Stimulated activated CD8-positive, alpha-beta memory T cell treated with anti-CD3 and anti-CD28 coated beads, Interleukin-7, amount 100 ng/mL, for 48 hours (primary cell): Measurements from ENCODE around the gene SORCS2.

Experiments used
- DNase-seq, 2 donors: peaks; one replicate each; pipeline ENCODE4 v3.0.0-alpha.2; 2020; ENCODE audit warnings: low read depth in 1 of 2; ENCODE audit errors: extremely low read depth in 1 of 2

Gene SORCS2

GRCh38 chr4:7348946-7349900, 156.9 kb downstream of the SORCS2 start:
- DNase-seq, result no peak

- DNase-seq, result no peak
Measured at GRCh38 chr4:7350396-7350795, 158.1 kb downstream of the SORCS2 start.

- DNase-seq, result no peak
Measured at GRCh38 chr4:7351014-7351413, 158.7 kb downstream of the SORCS2 start.

GRCh38 chr4:7352486-7352885, 160.1 kb downstream of the SORCS2 start:
- no peak for DNase-seq

GRCh38 chr4:7353046-7353790, 160.9 kb downstream of the SORCS2 start:
- DNase-seq, result no peak

- no peak for DNase-seq
Measured at GRCh38 chr4:7353846-7354610, 161.7 kb downstream of the SORCS2 start.

- DNase-seq, result no peak
Measured at GRCh38 chr4:7354927-7355326, 162.6 kb downstream of the SORCS2 start.

- DNase-seq, result no peak
Measured at GRCh38 chr4:7355795-7356194, 163.5 kb downstream of the SORCS2 start.

- no peak for DNase-seq
Measured at GRCh38 chr4:7356667-7357310, 164.5 kb downstream of the SORCS2 start.

- DNase-seq, result no peak
Measured at GRCh38 chr4:7357323-7357722, 165.0 kb downstream of the SORCS2 start.

GRCh38 chr4:7358100-7358735, 165.9 kb downstream of the SORCS2 start:
- DNase-seq, result no peak

- DNase-seq, result no peak
Measured at GRCh38 chr4:7359400-7360062, 167.2 kb downstream of the SORCS2 start.

GRCh38 chr4:7360806-7361205, 168.5 kb downstream of the SORCS2 start:
- DNase-seq, result no peak

- no peak for DNase-seq
Measured at GRCh38 chr4:7361280-7361895, 169.1 kb downstream of the SORCS2 start.

GRCh38 chr4:7362341-7362740, 170.0 kb downstream of the SORCS2 start:
- no peak for DNase-seq

- DNase-seq, result no peak
Measured at GRCh38 chr4:7362862-7363430, 170.6 kb downstream of the SORCS2 start.

- DNase-seq, result no peak
Measured at GRCh38 chr4:7364979-7365378, 172.6 kb downstream of the SORCS2 start.

- no peak for DNase-seq
Measured at GRCh38 chr4:7365462-7366179, 173.3 kb downstream of the SORCS2 start.
